ENCODE measurements around the gene FOCAD.

DNA sequence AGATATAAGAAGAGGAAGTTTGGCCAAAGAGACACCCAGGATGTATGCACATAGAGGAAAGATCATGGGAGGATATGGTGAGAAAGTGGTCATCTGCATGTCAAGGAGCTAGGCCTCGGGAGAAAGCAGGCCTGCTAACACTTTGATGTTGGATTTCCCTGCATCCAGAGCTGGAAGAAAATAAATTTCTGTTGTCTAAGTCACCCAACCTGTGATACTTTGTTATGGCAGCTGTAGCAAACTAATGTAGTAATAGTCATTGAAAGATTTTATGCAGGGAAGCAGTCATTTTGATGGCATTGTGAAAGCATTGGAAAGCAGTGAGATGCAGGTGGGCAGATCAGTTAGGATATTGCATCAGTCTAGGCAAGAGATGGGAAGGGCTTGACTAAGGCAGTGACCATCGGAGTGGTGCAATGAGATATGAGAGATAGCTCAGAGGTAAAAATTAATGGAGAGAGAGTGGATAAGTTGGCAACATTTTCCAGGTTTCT lies 24.5 kb upstream of the FOCAD start:
- TF ChIP-seq TAF1 (IDR thresholded peaks at IDR 0.05; ENCODE audit: low read depth), result no peak
- TF ChIP-seq YY1 (IDR thresholded peaks at IDR 0.05; ENCODE audit: low read depth), result no peak
- TF ChIP-seq CEBPB (IDR thresholded peaks at IDR 0.05), result no peak
- no peak for TF ChIP-seq CREB1 (IDR thresholded peaks at IDR 0.05; ENCODE audit: low read depth)
- TF ChIP-seq, protein P1, sequence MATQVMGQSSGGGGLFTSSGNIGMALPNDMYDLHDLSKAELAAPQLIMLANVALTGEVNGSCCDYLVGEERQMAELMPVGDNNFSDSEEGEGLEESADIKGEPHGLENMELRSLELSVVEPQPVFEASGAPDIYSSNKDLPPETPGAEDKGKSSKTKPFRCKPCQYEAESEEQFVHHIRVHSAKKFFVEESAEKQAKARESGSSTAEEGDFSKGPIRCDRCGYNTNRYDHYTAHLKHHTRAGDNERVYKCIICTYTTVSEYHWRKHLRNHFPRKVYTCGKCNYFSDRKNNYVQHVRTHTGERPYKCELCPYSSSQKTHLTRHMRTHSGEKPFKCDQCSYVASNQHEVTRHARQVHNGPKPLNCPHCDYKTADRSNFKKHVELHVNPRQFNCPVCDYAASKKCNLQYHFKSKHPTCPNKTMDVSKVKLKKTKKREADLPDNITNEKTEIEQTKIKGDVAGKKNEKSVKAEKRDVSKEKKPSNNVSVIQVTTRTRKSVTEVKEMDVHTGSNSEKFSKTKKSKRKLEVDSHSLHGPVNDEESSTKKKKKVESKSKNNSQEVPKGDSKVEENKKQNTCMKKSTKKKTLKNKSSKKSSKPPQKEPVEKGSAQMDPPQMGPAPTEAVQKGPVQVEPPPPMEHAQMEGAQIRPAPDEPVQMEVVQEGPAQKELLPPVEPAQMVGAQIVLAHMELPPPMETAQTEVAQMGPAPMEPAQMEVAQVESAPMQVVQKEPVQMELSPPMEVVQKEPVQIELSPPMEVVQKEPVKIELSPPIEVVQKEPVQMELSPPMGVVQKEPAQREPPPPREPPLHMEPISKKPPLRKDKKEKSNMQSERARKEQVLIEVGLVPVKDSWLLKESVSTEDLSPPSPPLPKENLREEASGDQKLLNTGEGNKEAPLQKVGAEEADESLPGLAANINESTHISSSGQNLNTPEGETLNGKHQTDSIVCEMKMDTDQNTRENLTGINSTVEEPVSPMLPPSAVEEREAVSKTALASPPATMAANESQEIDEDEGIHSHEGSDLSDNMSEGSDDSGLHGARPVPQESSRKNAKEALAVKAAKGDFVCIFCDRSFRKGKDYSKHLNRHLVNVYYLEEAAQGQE (IDR thresholded peaks at IDR 0.05; ENCODE audit: low read depth), result no peak
- TF ChIP-seq ZBTB7A (IDR thresholded peaks at IDR 0.05; ENCODE audit: low read depth), result no peak
- TF ChIP-seq RAD21 (IDR thresholded peaks at IDR 0.05; ENCODE audit: low read depth), result no peak
- no peak for TF ChIP-seq NFIC (IDR thresholded peaks at IDR 0.05)
- TF ChIP-seq EGR1 (IDR thresholded peaks at IDR 0.05), result no peak
- TF ChIP-seq, protein P2, sequence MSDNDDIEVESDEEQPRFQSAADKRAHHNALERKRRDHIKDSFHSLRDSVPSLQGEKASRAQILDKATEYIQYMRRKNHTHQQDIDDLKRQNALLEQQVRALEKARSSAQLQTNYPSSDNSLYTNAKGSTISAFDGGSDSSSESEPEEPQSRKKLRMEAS (IDR thresholded peaks at IDR 0.05), result no peak
- no peak for TF ChIP-seq TCF12 (IDR thresholded peaks at IDR 0.05; ENCODE audit: low read depth)
- no peak for TF ChIP-seq EP300 (IDR thresholded peaks at IDR 0.05; ENCODE audit: borderline replicate concordance)
- no peak for TF ChIP-seq FOXM1 (IDR thresholded peaks at IDR 0.05; ENCODE audit: borderline replicate concordance, low read depth)

Data from Ishikawa (cell line).